HepG2 (cell line): Measurements from ENCODE around the gene CCNB2. TPM values are rescaled to one million over a fixed set of nuclear protein-coding genes. Genes with fewer than 3 reads are reported as not detected.

Experiments
- ATAC-seq: fragments of 200-7000 bp; cut with Tn5 transposase; 3 replicates; pipeline ENCODE4 v1.9.1; 2020; ENCODE audit warnings: mild to moderate bottlenecking, moderate library complexity
- BruUV-seq: library from RNA; stranded (reverse); fragments of 400-500 nt; replicated peaks from 2 replicates; lab custom pipeline; 2021; lab: Mats Ljungman, UMichigan
- CTCF ChIA-PET: fragments of 300-600 bp; formaldehyde crosslinking; extraction: SDS; loops from one replicate; lab custom pipeline; 2021; ENCODE audit warnings: low total read pairs, inconsistent platforms, low intra/inter-chr PET ratio; lab: Yijun Ruan, JAX
- POLR2A ChIA-PET: fragments of 350-600 bp; sonication (Branson Sonifier 250); formaldehyde crosslinking; loops from one replicate; lab custom pipeline; 2020; ENCODE audit warnings: antibody characterized with exemption, inconsistent platforms; lab: Yijun Ruan, JAX
- DNase-seq: peaks from one replicate; pipeline ENCODE4 v3.0.0-alpha.2; 2015; ENCODE audit warnings: low spot score
- FAIRE-seq: peaks from 3 replicates; lab custom pipeline; 2011; peaks lifted over from hg19 to GRCh38; lab: Jason Lieb, UNC
- H2AFZ ChIP-seq: one replicate; pipeline ENCODE4 v1.6.1; 2011; ENCODE audit warnings: low read length, inconsistent platforms
- H3K27ac ChIP-seq: fragments of 300-600 bp; 3 replicates; pipeline ENCODE4 v1.8.0; 2011; ENCODE audit warnings: mixed run types, mild to moderate bottlenecking, mixed read lengths, low read length, inconsistent platforms; ENCODE audit not compliant: insufficient read depth; ENCODE audit errors: extremely low read length
- H3K27me3 ChIP-seq, 2 experiments: fragments of 200-600 bp in 1 of 2; 2 replicates in 1 of 2; 3 replicates in 1 of 2; pipeline versions ENCODE4 v1.6.0 to v1.8.0; 2011; ENCODE audit warnings: low read length in 2 of 2, mild to moderate bottlenecking in 2 of 2, moderate library complexity in 2 of 2, inconsistent platforms in 1 of 2; ENCODE audit not compliant: insufficient read depth in 2 of 2, control insufficient read depth in 1 of 2
- H3K36me3 ChIP-seq, 2 experiments: fragments of 200-600 bp in 1 of 2; replicated peaks in 1 of 2; 2 replicates in 1 of 2; 3 replicates in 1 of 2; pipeline versions ENCODE4 v1.5.1 to v1.8.0; 2011; ENCODE audit warnings: low read length in 2 of 2, inconsistent platforms in 1 of 2; ENCODE audit not compliant: insufficient read depth in 2 of 2, control insufficient read depth in 1 of 2
- H3K4me1 ChIP-seq: 2 replicates; pipeline ENCODE4 v1.5.1; 2012; ENCODE audit warnings: low read length, inconsistent platforms; ENCODE audit not compliant: insufficient read depth
- H3K4me2 ChIP-seq: 2 replicates; pipeline ENCODE4 v1.6.0; 2011; ENCODE audit warnings: low read depth, low read length, inconsistent platforms
- H3K4me3 ChIP-seq, 3 experiments: fragments of 200-600 bp in 1 of 3; sonication (generic), shearing (Covaris generic) in 1 of 3; replicated peaks in 1 of 3; 2 replicates each; pipeline ENCODE4 v1.5.1; 2011 to 2016; ENCODE audit warnings: low read length in 3 of 3, inconsistent platforms in 2 of 3, low read depth in 2 of 3, mild to moderate bottlenecking in 2 of 3, control low read depth in 1 of 3, mixed read lengths in 1 of 3; ENCODE audit not compliant: insufficient read depth in 1 of 3
- H3K79me2 ChIP-seq: one replicate; pipeline ENCODE4 v1.6.1; 2011; ENCODE audit warnings: low read length, inconsistent platforms; ENCODE audit not compliant: insufficient read depth
- H3K9ac ChIP-seq: 2 replicates; pipeline ENCODE4 v1.6.0; 2011; ENCODE audit warnings: mild to moderate bottlenecking, low read depth, low read length, inconsistent platforms; ENCODE audit not compliant: insufficient read depth
- H3K9me3 ChIP-seq: 2 replicates; pipeline ENCODE4 v1.5.1; 2012; ENCODE audit warnings: mild to moderate bottlenecking, low read length
- H4K20me1 ChIP-seq: 2 replicates; pipeline ENCODE4 v1.6.0; 2011; ENCODE audit warnings: inconsistent platforms, mild to moderate bottlenecking, low read length, moderate library complexity; ENCODE audit not compliant: insufficient read depth
- BHLHE40 ChIP-seq: IDR thresholded peaks from 2 replicates; pipeline ENCODE4 v1.6.1; 2011; ENCODE audit warnings: low read length, improper control_type of control experiment
- CAMTA2 ChIP-seq: sonication (generic); formaldehyde crosslinking; IDR thresholded peaks from 2 replicates; pipeline ENCODE4 v1.4.0; 2020; ENCODE audit warnings: mild to moderate bottlenecking, missing genetic modification reagents, borderline replicate concordance
- CHD4 ChIP-seq: fragments of 200-600 bp; sonication (generic); IDR thresholded peaks from 2 replicates; pipeline ENCODE4 v1.7.0; 2017; ENCODE audit warnings: mild to moderate bottlenecking, low read length, borderline replicate concordance
- EP300 ChIP-seq, 3 experiments: sonication (generic) in 1 of 3; formaldehyde crosslinking in 1 of 3; IDR thresholded peaks; 2 replicates each; pipeline versions ENCODE4 v1.5.1 to v1.6.1; 2011 to 2020; ENCODE audit warnings: low read depth in 2 of 3, low read length in 2 of 3, borderline replicate concordance in 1 of 3, improper control_type of control experiment in 1 of 3, mild to moderate bottlenecking in 1 of 3, missing genetic modification reagents in 1 of 3, moderate library complexity in 1 of 3
- FOXA3 ChIP-seq: IDR thresholded peaks from 2 replicates; pipeline ENCODE4 v1.6.1; 2016; ENCODE audit warnings: missing genetic modification reagents, missing compliant biosample characterization
- FOXK2 ChIP-seq: fragments of 450-650 bp; IDR thresholded peaks from 2 replicates; pipeline ENCODE4 v1.6.1; 2016
- JUN ChIP-seq: sonication (generic); formaldehyde crosslinking; IDR thresholded peaks from 2 replicates; pipeline ENCODE4 v1.4.0; 2020; ENCODE audit warnings: mild to moderate bottlenecking, missing genetic modification reagents
- MYC ChIP-seq: sonication (generic); formaldehyde crosslinking; IDR thresholded peaks from 2 replicates; pipeline ENCODE4 v1.9.0; 2021; ENCODE audit warnings: missing genetic modification reagents, borderline replicate concordance
- MZF1 ChIP-seq: sonication (generic); formaldehyde crosslinking; IDR thresholded peaks from 2 replicates; pipeline ENCODE4 v1.8.1; 2023; ENCODE audit warnings: mild to moderate bottlenecking, missing genetic modification reagents, borderline replicate concordance
- NONO ChIP-seq, 2 experiments: fragments of 450-650 bp in 1 of 2; sonication (generic) in 1 of 2; formaldehyde crosslinking in 1 of 2; IDR thresholded peaks in 1 of 2; conservative IDR thresholded peaks in 1 of 2; 2 replicates each; pipeline versions ENCODE4 v1.6.1 to v1.8.0; 2017 to 2022; ENCODE audit warnings: mild to moderate bottlenecking in 1 of 2, missing genetic modification reagents in 1 of 2, moderate library complexity in 1 of 2
- PREB ChIP-seq: sonication (generic); formaldehyde crosslinking; IDR thresholded peaks from 2 replicates; pipeline ENCODE4 v1.4.0; 2020; ENCODE audit warnings: missing genetic modification reagents
- SIX4 ChIP-seq: sonication (generic); formaldehyde crosslinking; IDR thresholded peaks from 2 replicates; pipeline ENCODE4 v1.4.0; 2020; ENCODE audit warnings: missing genetic modification reagents
- SSRP1 ChIP-seq: IDR thresholded peaks from 2 replicates; pipeline ENCODE4 v1.6.1; 2016; ENCODE audit warnings: control low read depth
- STAG1 ChIP-seq: sonication (generic); formaldehyde crosslinking; IDR thresholded peaks from 2 replicates; pipeline ENCODE4 v1.4.0; 2020; ENCODE audit warnings: missing genetic modification reagents
- TBX3 ChIP-seq: fragments of 450-650 bp; IDR thresholded peaks from 2 replicates; pipeline ENCODE4 v1.6.1; 2017; ENCODE audit warnings: antibody characterized with exemption, mild to moderate bottlenecking, inconsistent platforms, borderline replicate concordance
- ZFP36L1 ChIP-seq: sonication (generic); formaldehyde crosslinking; IDR thresholded peaks from 2 replicates; pipeline ENCODE4 v1.8.0; 2022; ENCODE audit warnings: mild to moderate bottlenecking, missing genetic modification reagents, moderate library complexity
- ZNF383 ChIP-seq: sonication (generic); formaldehyde crosslinking; IDR thresholded peaks from 2 replicates; pipeline ENCODE4 v1.4.0; 2020; ENCODE audit warnings: missing genetic modification reagents, mild to moderate bottlenecking, borderline replicate concordance
- ZSCAN12 ChIP-seq: sonication (generic); formaldehyde crosslinking; IDR thresholded peaks from 2 replicates; pipeline ENCODE4 v1.9.0; 2021; ENCODE audit warnings: mild to moderate bottlenecking, missing genetic modification reagents
- WGBS: methylation state at CpG from one replicate; pipeline ENCODE4 v1.1.6; 2017; ENCODE audit warnings: low lambda C conversion rate; 5-methylcytosine and 5-hydroxymethylcytosine counted together
- in situ Hi-C: cut with HindIII; loops from 2 replicates; pipeline ENCODE4 v1.10.0; 2017; ENCODE audit warnings: low pct_unique_long_range_greater_than_20kb; ENCODE audit not compliant: extremely low pct_ligation_motif_present
- intact Hi-C: fragments of 100-400 bp; cut with micrococcal nuclease; formaldehyde crosslinking; loops from one replicate; pipeline ENCODE4 v1.10.0; 2022; ENCODE audit not compliant: unreplicated experiment
- polyA plus RNA-seq, 8 experiments: library from polyadenylated mRNA; depleted of rRNA in 3 of 8; stranded (reverse) in 7 of 8; unstranded in 1 of 8; fragments of >200 nt; fragmentation: Illumina TruSeq in 4 of 8; extraction: Trizol in 4 of 8; gene quantifications; 2 replicates each; pipeline versions ENCODE4 v1.2.1 to v1.2.3, GENCODE V29; 2011 to 2016; ENCODE audit warnings: low read depth in 4 of 8, missing spikeins in 1 of 8, mixed read lengths in 1 of 8; ENCODE audit not compliant: insufficient read depth in 1 of 8
- total RNA-seq, 5 experiments: library from RNA; depleted of rRNA; stranded (reverse); fragments of >200 nt; fragmentation: Illumina TruSeq; extraction: Trizol; gene quantifications; 2 replicates each; pipeline ENCODE4 v1.2.3, GENCODE V29; 2016; ENCODE audit warnings: low read depth in 1 of 5
- TF ChIP-seq, protein P1 (sequence below): sonication (generic); formaldehyde crosslinking; IDR thresholded peaks from 2 replicates; pipeline ENCODE4 v1.4.0; 2020; ENCODE audit warnings: missing genetic modification reagents
- TF ChIP-seq, protein P2 (sequence below): sonication (generic); formaldehyde crosslinking; IDR thresholded peaks from 2 replicates; pipeline ENCODE4 v1.5.1; 2020; ENCODE audit warnings: missing genetic modification reagents, mild to moderate bottlenecking, borderline replicate concordance
- TF ChIP-seq, protein P3 (sequence below): sonication (generic); formaldehyde crosslinking; IDR thresholded peaks from 2 replicates; pipeline ENCODE4 v1.5.0; 2020; ENCODE audit warnings: mild to moderate bottlenecking, missing genetic modification reagents

The CCNB2 gene
- total and polyA plus RNA-seq, 2 of the 13 experiments (the other 11 are each of a cell fraction or from before 2014, with no cell fraction given) = 43.5 to 80.9 TPM

DNA sequence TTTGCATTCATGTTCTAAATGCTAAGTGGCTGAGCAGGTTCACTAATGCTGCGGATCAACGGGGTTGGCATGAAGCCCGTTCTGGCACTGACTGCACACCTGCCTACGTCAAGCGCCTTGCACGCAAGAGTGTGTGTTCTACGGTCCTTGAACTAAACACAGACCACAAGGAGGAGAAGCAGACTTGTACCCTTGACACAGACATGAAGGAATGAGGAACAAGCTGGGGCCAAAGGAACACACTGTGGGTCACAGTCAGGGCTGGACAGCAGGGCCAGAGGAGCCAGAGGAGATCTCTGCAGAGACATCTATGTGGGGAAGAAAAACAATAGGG lies 53.7 kb downstream of the CCNB2 start (continued):
- TF ChIP-seq FOXK2 = no peak
- TF ChIP-seq SSRP1 (CRISPR knock-in tag) = no peak
- TF ChIP-seq MYC (CRISPR knock-in tag) = no peak
- no peak for TF ChIP-seq MZF1 (CRISPR knock-in tag)
- no peak for TF ChIP-seq FOXA3
- TF ChIP-seq, protein P1, sequence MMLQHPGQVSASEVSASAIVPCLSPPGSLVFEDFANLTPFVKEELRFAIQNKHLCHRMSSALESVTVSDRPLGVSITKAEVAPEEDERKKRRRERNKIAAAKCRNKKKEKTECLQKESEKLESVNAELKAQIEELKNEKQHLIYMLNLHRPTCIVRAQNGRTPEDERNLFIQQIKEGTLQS (CRISPR knock-in tag) = no peak
- TF ChIP-seq ZFP36L1 (CRISPR knock-in tag) = no peak
- TF ChIP-seq BHLHE40 = no peak
- no peak for TF ChIP-seq CHD4
- TF ChIP-seq, protein P2, sequence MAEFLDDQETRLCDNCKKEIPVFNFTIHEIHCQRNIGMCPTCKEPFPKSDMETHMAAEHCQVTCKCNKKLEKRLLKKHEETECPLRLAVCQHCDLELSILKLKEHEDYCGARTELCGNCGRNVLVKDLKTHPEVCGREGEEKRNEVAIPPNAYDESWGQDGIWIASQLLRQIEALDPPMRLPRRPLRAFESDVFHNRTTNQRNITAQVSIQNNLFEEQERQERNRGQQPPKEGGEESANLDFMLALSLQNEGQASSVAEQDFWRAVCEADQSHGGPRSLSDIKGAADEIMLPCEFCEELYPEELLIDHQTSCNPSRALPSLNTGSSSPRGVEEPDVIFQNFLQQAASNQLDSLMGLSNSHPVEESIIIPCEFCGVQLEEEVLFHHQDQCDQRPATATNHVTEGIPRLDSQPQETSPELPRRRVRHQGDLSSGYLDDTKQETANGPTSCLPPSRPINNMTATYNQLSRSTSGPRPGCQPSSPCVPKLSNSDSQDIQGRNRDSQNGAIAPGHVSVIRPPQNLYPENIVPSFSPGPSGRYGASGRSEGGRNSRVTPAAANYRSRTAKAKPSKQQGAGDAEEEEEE (CRISPR knock-in tag) = no peak
- TF ChIP-seq EP300 (IDR thresholded peaks at IDR 0.05; ENCODE audit: low read depth in 2 of 2, low read length in 2 of 2) = no peak
- no peak for TF ChIP-seq EP300 (CRISPR knock-in tag; IDR thresholded peaks at IDR 0.05; ENCODE audit: borderline replicate concordance)
- no peak for TF ChIP-seq JUN (CRISPR knock-in tag)
- TF ChIP-seq STAG1 = no peak

DNA sequence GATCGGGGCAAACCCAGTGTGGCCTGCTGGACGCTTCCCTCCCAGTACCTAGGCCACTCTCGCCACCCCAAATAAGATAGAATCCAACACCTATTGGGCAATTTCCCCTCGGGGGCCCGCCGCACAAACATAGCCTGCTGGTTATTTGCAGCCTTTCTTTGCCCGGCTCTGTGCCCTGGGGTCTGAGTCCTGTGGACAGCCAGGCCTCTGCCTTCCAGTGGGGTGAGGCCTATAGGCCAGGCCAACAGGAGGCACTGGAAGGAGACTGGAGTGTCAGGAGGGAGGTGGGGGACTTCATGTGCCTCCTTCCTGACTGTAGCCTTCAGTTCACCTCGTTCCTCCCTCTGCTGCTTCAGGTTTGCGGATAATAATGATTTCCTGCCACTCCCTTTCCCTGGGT lies 54.3 kb downstream of the CCNB2 start:
- Histone ChIP-seq H3K9ac (no peak overlapping the region), H3K4me3 (no peak overlapping the region), H3K36me3 (peaks cover 8 to 46% of the 10 kb centered on the region in 2 experiments; a peak in 4 of 5 replicates), H3K79me2 (no peaks in the 10 kb centered on the region), H3K4me2 (no peak overlapping the region), H2AFZ (no peak overlapping the region), H3K27ac (no peak overlapping the region), H3K9me3 (no peaks in the 10 kb centered on the region), H3K4me1 (no peaks in the 10 kb centered on the region), H4K20me1 (no peaks in the 10 kb centered on the region), H3K27me3 (no peaks in the 10 kb centered on the region)
- intact Hi-C loops = no loop called here
- ChIA-PET CTCF (no interaction called here), POLR2A (no interaction called here)
- no peak for DNase-seq
- FAIRE-seq = no peak
- ATAC-seq = no peak
- in situ Hi-C loops = no loop called here
- BruUV-seq = no TSS peak
- WGBS = 98% methylated on average over 7 of the region's 9 CpGs
- TF ChIP-seq PREB (CRISPR knock-in tag) = no peak
- no peak for TF ChIP-seq CAMTA2 (CRISPR knock-in tag)
- TF ChIP-seq ZSCAN12 (CRISPR knock-in tag) = no peak
- TF ChIP-seq SIX4 (CRISPR knock-in tag) = no peak
- no peak for TF ChIP-seq TBX3
- TF ChIP-seq ZNF383 (CRISPR knock-in tag) = no peak
- TF ChIP-seq NONO (IDR thresholded peaks at IDR 0.05) = no peak
- TF ChIP-seq NONO (CRISPR knock-in tag; conservative IDR thresholded peaks at IDR 0.05) = no peak
- TF ChIP-seq, protein P3, sequence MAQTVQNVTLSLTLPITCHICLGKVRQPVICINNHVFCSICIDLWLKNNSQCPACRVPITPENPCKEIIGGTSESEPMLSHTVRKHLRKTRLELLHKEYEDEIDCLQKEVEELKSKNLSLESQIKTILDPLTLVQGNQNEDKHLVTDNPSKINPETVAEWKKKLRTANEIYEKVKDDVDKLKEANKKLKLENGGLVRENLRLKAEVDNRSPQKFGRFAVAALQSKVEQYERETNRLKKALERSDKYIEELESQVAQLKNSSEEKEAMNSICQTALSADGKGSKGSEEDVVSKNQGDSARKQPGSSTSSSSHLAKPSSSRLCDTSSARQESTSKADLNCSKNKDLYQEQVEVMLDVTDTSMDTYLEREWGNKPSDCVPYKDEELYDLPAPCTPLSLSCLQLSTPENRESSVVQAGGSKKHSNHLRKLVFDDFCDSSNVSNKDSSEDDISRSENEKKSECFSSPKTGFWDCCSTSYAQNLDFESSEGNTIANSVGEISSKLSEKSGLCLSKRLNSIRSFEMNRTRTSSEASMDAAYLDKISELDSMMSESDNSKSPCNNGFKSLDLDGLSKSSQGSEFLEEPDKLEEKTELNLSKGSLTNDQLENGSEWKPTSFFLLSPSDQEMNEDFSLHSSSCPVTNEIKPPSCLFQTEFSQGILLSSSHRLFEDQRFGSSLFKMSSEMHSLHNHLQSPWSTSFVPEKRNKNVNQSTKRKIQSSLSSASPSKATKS (CRISPR knock-in tag) = no peak
